Liver (tissue), 3 donors: ENCODE results near the gene FITM1.

Source experiments
- ATF3 ChIP-seq: IDR thresholded peaks from 2 replicates; pipeline ENCODE4 v1.6.1; 2016; ENCODE audit warnings: antibody characterized with exemption
- CTCF ChIP-seq: fragments of 150-350 bp; IDR thresholded peaks from 2 replicates; pipeline ENCODE4 v1.5.1; 2017; ENCODE audit warnings: improper control_type of control experiment, low read depth, low read length; ENCODE audit not compliant: missing input control
- FOXA2 ChIP-seq: IDR thresholded peaks from 2 replicates; pipeline ENCODE4 v1.6.1; 2016; ENCODE audit warnings: antibody characterized with exemption
- RAD21 ChIP-seq, 2 donors: IDR thresholded peaks; 2 replicates each; pipeline ENCODE4 v1.6.1; 2016; ENCODE audit warnings: antibody characterized with exemption in 2 of 2, mild to moderate bottlenecking in 2 of 2
- REST ChIP-seq: IDR thresholded peaks from 2 replicates; pipeline ENCODE4 v1.6.1; 2016; ENCODE audit warnings: antibody characterized with exemption, mild to moderate bottlenecking
- TAF1 ChIP-seq: conservative IDR thresholded peaks from 2 replicates; pipeline ENCODE4 v1.6.1; 2016; ENCODE audit warnings: antibody characterized with exemption, mild to moderate bottlenecking
- YY1 ChIP-seq: IDR thresholded peaks from 2 replicates; pipeline ENCODE4 v1.6.1; 2016; ENCODE audit warnings: antibody characterized with exemption, mild to moderate bottlenecking
- donor health status: healthy.
- donor health status: healthy.

- peak; percentile 76 for TF ChIP-seq ATF3
- TF ChIP-seq RAD21 (IDR thresholded peaks at IDR 0.05): peak in 1 of 2 donors; percentile 59
- TF ChIP-seq REST: peak; percentile 78
- no peak for TF ChIP-seq CTCF
- TF ChIP-seq YY1: peak; percentile 28
- peak; percentile 49 for TF ChIP-seq FOXA2
- TF ChIP-seq TAF1: peak; percentile 96
These were observed 16.5 kb upstream of the FITM1 start for GRCh38 chr14:24113801-24114531.
